SK-N-DZ (cell line): ENCODE measurements around the gene C2orf42. TPM values are rescaled to one million over a fixed set of nuclear protein-coding genes. Genes with fewer than 3 reads are reported as not detected.
"Not testable (repeated sequence)": the region's sequence is repeated elsewhere in the genome, so short reads cannot be mapped to it uniquely, and the experiment has no call there.

Experiments used
- DNase-seq: peaks from one replicate; pipeline ENCODE4 v3.0.0-alpha.2; 2015; ENCODE audit warnings: low spot score
- polyA plus RNA-seq, 2 experiments: library from polyadenylated mRNA; depleted of rRNA; stranded (reverse); fragments of >200 nt; gene quantifications; 2 replicates each; pipeline ENCODE4 v1.2.3, GENCODE V29; 2014

C2orf42 gene
- 8.0 and 11.3 TPM in 2 replicates for polyA plus RNA-seq (2014; cell fraction: cytosol; rRNA removed)
- 12.9 and 14.4 TPM in 2 replicates for polyA plus RNA-seq (2014; cell fraction: nucleus; rRNA removed)

DNA sequence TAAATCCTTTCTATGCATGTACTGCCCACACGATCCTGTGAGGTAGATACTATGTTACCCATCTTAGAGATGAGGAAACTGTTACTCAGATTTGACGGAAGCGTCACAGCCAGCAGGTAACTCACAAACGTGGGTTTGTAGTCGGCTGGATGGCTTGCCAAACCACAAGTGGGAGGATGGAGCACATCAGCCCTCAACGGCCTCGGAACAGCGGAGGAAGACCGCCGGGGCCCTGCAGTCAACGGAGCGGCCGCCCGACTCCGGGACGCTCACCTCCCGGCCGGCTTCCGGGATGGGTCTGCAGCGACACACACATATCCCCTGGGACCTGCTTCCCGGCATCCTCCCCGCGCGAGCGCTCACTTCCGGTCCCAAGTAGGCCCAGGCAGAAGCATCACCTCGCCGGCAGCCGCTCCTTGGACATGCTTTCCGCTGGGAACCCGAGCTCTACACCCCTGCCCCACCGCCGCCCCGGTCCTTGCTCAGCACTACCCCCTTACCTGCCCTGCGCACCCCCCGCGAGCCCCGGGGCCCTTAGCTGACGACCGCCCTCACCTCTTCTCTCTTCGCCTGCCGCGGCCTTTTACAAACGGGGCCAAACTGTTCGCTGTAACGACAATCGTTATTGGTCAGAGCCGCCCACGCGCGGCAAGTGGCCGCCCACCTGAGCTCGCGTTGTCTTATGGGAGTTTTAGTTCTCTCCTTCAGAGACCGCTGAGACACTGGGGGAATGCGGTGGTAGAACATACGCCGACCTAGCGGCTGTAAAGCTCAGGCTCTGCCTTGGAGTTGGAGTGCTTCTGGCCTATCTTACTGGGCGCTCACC, at the start of gene C2orf42:
Gene C2orf42, minus strand, starts transcription at position 602 of the 826 bp plus-strand sequence. CDS start 9,034 bp downstream, outside the sequence.
- peak; percentile 98 for DNase-seq

- DNase-seq: no peak
These were observed 49.8 kb upstream of the C2orf42 start for GRCh38 chr2:70240599-70240998.

GRCh38 chr2:70233926-70234325, 43.1 kb upstream of the C2orf42 start:
- no peak for DNase-seq

- DNase-seq: no peak
These were observed 36.0 kb upstream of the C2orf42 start for GRCh38 chr2:70226781-70227180.

DNA sequence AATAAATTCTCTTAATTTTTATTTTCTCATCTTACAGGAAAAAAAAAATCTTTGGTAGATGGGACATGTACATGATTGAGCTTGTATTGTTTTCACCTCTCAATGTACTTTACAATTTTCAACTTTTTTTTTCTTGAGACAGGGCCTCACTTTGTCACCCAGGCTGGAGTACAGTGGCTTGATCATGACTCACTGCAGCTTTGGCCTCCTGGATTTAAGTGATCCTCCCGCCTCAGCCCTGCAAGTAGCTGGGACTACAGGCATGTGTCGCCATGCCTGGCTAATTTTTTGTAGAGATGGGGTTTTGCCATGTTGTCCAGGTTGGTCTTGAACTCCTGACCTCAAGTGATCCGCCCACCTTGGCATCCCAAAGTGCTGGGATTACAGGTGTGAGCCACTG, 32.5 kb upstream of the C2orf42 start:
- not testable (repeated sequence) for DNase-seq

DNA sequence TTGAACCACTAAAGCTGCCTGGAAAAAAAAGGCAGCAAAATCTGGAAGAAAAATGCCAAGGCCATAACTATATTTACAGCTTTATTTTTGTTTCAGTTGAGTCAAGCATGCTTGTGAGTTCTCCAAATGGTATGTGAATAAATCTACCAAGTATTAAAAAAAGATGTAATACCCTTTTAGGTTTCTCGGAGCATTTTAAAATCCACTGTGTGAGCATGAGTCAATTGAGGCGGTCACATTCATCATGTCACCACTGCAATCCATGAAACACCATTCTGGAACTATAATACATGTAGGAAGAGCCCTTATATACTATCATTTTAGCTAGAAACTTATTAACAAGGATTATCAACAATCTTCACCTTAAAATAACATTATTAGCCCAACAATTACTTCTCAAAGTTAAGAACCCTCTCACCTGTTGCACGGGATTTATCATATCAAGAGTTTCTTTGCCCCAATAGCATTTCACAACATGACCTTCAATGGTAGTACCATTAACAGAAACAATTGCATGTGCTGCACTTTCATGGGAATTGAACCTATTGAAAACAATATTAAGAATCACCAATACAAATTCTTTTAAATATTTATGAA, 24.2 kb upstream of the C2orf42 start:
- no peak for DNase-seq

DNA sequence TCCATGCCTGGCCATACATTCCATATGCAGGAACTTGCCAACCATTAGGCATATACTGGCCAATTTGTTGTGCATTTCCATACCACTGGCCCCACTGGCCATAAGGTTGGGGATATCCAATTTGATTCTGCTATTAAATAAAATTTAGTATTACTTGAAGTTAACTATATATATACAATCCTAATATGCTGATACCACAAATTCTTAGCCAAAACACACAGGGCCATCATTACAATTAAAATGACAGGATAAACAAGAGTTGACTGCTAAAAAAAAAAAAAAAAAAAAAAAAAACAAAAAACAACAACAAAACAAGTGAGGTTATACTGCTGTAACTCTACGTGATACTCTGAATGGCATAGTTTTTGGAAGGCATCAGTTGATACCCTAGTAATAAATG, 23.5 kb upstream of the C2orf42 start:
- DNase-seq: no peak

DNA sequence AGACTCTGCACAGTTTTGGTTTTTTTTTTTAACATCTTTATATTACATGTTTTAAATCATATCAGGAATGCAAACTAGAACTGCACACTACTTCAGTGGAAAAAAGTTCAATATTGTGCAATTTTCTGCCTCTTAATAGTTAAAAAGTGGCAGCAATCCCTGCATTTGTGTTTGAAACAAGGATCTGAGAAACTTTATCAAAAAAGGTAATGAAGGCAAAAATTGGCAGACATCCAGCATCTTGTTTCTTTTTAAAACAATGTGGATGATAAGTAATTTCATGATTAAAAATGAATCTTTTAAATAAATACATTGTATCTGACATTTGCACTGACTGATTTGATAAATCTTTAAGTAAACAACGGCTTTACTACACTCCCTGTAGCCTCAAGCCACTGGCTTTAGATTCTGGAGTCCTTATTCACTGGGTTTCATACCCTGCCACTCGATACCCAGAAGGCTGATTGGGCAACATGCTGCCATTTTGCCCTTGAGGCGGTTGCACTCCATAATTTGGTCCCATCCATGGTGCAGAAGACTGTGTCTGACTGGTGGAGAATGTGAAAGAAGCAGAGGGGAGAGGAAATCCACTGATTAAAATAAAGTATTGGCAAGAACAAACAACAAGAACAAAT, 21.6 kb upstream of the C2orf42 start:
- DNase-seq: no peak

- no peak for DNase-seq
These were observed 20.8 kb upstream of the C2orf42 start for GRCh38 chr2:70211595-70211994.

DNA sequence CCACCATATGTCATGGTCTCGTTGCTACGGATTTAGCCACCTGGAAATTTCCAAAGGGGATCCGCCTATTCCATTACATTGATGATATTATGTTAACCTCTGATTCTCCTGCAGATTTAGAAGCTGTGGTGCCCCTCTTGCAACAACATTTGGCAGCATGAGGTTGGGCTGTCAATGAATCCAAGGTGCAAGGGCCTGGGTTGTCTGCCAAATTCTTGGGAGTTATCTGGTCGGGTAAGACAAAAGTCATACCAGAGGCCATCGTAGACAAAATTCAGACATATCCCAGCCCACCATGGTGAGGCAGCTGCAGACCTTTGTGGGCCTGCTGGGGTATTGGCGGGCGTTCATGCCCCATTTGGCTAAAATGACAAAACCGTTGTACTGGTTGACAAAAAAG, 13.6 kb upstream of the C2orf42 start:
- DNase-seq: no peak

DNA sequence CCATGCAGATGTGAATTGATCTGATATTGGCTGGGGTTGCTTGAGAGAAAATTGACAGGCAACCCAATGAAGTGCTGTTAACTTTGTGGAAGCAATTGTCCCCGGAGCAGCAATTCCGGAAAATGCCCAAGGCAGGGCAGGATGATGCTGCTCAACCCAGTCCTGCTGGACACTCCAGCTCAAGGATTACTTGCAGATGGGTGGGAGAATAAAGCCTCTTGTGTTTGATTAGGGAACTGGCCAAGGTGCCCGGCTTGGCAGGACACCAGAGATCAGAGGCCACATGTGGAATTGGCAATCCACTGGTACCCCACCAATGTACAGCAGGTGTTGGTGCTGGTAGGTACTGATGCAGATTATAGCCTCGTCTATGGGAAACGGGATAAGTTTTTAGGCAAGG, 12.3 kb upstream of the C2orf42 start:
- DNase-seq: no peak

- DNase-seq: no peak
These were observed 11.5 kb upstream of the C2orf42 start for GRCh38 chr2:70202236-70202806.

GRCh38 chr2:70201831-70202230, 11.0 kb upstream of the C2orf42 start:
- no peak for DNase-seq

DNA sequence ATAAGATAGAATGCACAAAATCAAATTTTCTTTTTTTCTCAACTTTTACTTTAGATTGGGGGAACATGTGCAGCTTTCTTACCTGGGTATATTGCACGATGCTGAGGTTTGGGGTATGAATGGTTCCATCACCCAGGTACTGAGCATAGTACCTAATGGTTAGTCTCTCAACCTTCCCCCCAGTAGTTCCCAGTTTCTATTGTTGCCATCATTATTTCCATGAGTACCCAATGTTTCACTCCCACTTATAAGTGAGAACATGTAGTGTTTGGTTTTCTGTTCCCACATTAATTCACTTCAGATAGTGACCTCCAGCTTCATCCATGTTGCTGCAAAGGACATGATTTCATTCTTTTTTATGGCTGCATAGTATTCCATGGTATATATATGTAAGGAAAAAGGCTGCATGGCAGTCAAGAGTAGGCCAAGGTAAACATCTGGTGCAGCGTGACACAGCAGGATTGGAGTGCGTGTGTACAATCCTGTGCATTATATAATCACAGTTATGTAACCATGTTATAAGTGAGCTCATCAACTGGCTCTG, 10.5 kb upstream of the C2orf42 start:
- no peak for DNase-seq

- no peak for DNase-seq
These were observed 8.6 kb upstream of the C2orf42 start for GRCh38 chr2:70199320-70199864.

- no peak for DNase-seq
These were observed 1.7 kb upstream of the C2orf42 start for GRCh38 chr2:70192516-70192915.

- DNase-seq: no peak
These were observed 471 bp upstream of the C2orf42 start for GRCh38 chr2:70191244-70191735.

GRCh38 chr2:70188460-70188859, 2.4 kb downstream of the C2orf42 start:
- DNase-seq: no peak

- not testable (repeated sequence) for DNase-seq
These were observed 3.6 kb downstream of the C2orf42 start for GRCh38 chr2:70187170-70187569.

DNA sequence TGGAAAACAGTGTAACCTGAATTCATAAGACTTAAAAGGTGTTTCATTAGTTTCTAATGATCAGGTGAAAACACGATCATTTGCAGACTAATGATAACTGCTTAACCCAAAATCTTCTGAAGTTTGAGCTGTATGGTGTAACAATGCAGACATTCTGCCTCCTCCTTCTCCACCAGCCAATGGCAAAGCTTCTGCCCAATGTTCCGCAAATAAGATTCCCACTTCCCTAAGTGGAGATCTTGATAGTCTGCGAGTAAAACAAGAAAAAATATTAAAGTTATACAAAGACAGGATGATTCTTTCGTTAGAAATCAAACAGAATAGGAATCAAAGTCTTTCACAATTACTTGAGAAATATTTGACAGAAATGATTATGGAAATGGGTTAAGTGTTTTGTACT, 8.1 kb downstream of the C2orf42 start:
- no peak for DNase-seq

- no peak for DNase-seq
These were observed 9.4 kb downstream of the C2orf42 start for GRCh38 chr2:70181363-70181956.
